Mesenchymal stem cell (in vitro differentiated cells and primary cell): Measurements from ENCODE around the gene LMO2.

Source experiments
- DNase-seq: peaks from one replicate; pipeline ENCODE4 v3.0.0-alpha.2; 2013
- H2AFZ ChIP-seq: one replicate; pipeline ENCODE4 v1.6.1; 2013; ENCODE audit warnings: low read depth, mild to moderate bottlenecking, control low read depth, inconsistent platforms, low read length, moderate library complexity
- H2AK5ac ChIP-seq: 2 replicates; pipeline ENCODE4 v1.6.1; 2013; ENCODE audit warnings: low read length, moderate library complexity, mild to moderate bottlenecking, inconsistent platforms; ENCODE audit not compliant: severe bottlenecking
- H2BK120ac ChIP-seq: one replicate; pipeline ENCODE4 v1.6.1; 2013; ENCODE audit warnings: low read depth, mild to moderate bottlenecking, inconsistent platforms, low read length, moderate library complexity
- H2BK12ac ChIP-seq, 2 experiments: one replicate each; pipeline ENCODE4 v1.6.1; 2013; ENCODE audit warnings: inconsistent platforms in 2 of 2, low read length in 2 of 2, mild to moderate bottlenecking in 2 of 2, moderate library complexity in 2 of 2, control low read depth in 1 of 2
- H2BK15ac ChIP-seq: one replicate; pipeline ENCODE4 v1.6.1; 2013; ENCODE audit warnings: mild to moderate bottlenecking, low read depth, inconsistent platforms; ENCODE audit not compliant: poor library complexity, severe bottlenecking
- H2BK5ac ChIP-seq: 2 replicates; pipeline ENCODE4 v1.6.1; 2013; ENCODE audit warnings: low read depth, mild to moderate bottlenecking, low read length, control low read depth, inconsistent platforms; ENCODE audit not compliant: poor library complexity, severe bottlenecking
- H3K14ac ChIP-seq, 2 experiments: one replicate each; pipeline ENCODE4 v1.6.1; 2013; ENCODE audit warnings: inconsistent platforms in 2 of 2, low read length in 2 of 2, control low read depth in 1 of 2, mild to moderate bottlenecking in 1 of 2, moderate library complexity in 1 of 2
- H3K18ac ChIP-seq, 2 experiments: one replicate each; pipeline ENCODE4 v1.6.1; 2013; ENCODE audit warnings: inconsistent platforms in 2 of 2, low read length in 2 of 2, control low read depth in 1 of 2, low read depth in 1 of 2, mild to moderate bottlenecking in 1 of 2
- H3K23ac ChIP-seq, 2 experiments: one replicate each; pipeline ENCODE4 v1.6.1; 2013; ENCODE audit warnings: inconsistent platforms in 2 of 2, low read length in 2 of 2, mild to moderate bottlenecking in 2 of 2, moderate library complexity in 2 of 2, control low read depth in 1 of 2
- H3K27ac ChIP-seq: 2 replicates; pipeline ENCODE4 v1.5.1; 2013; ENCODE audit warnings: mild to moderate bottlenecking, moderate library complexity, low read length, control low read depth, inconsistent platforms; ENCODE audit not compliant: poor library complexity, severe bottlenecking
- H3K27me3 ChIP-seq, 2 experiments: 2 replicates each; pipeline versions ENCODE4 v1.6.1 to v1.7.0; 2013; ENCODE audit warnings: low read length in 2 of 2, mild to moderate bottlenecking in 2 of 2, moderate library complexity in 2 of 2, control low read depth in 1 of 2, inconsistent platforms in 1 of 2; ENCODE audit not compliant: control insufficient read depth in 1 of 2, insufficient read depth in 1 of 2
- H3K36me3 ChIP-seq, 2 experiments: 2 replicates each; pipeline versions ENCODE4 v1.6.1 to v1.7.0; 2013; ENCODE audit warnings: low read length in 2 of 2, control low read depth in 1 of 2, inconsistent platforms in 1 of 2, low read depth in 1 of 2, mild to moderate bottlenecking in 1 of 2; ENCODE audit not compliant: insufficient read depth in 2 of 2, control insufficient read depth in 1 of 2
- H3K4ac ChIP-seq, 2 experiments: one replicate each; pipeline ENCODE4 v1.6.1; 2013; ENCODE audit warnings: inconsistent platforms in 2 of 2, low read length in 2 of 2, mild to moderate bottlenecking in 2 of 2, moderate library complexity in 2 of 2, control low read depth in 1 of 2, low read depth in 1 of 2
- H3K4me1 ChIP-seq: 2 replicates; pipeline ENCODE4 v1.6.1; 2013; ENCODE audit warnings: low read depth, low read length, control low read depth; ENCODE audit not compliant: control insufficient read depth, insufficient read depth
- H3K4me2 ChIP-seq: 2 replicates; pipeline ENCODE4 v1.6.1; 2013; ENCODE audit warnings: low read length, mild to moderate bottlenecking, inconsistent platforms; ENCODE audit not compliant: poor library complexity, severe bottlenecking
- H3K4me3 ChIP-seq, 2 experiments: 2 replicates each; pipeline versions ENCODE4 v1.5.1 to v1.7.0; 2013; ENCODE audit warnings: low read length in 2 of 2, mild to moderate bottlenecking in 2 of 2, control low read depth in 1 of 2, low read depth in 1 of 2; ENCODE audit not compliant: insufficient read depth in 1 of 2
- H3K79me1 ChIP-seq: replicated peaks from 2 replicates; pipeline ENCODE4 v1.6.1; 2013; ENCODE audit warnings: mild to moderate bottlenecking, control low read depth, low read length, inconsistent platforms; ENCODE audit not compliant: poor library complexity, severe bottlenecking
- H3K9ac ChIP-seq: 2 replicates; pipeline ENCODE4 v1.7.0; 2013; ENCODE audit warnings: mild to moderate bottlenecking, low read length, moderate library complexity
- H3K9me3 ChIP-seq: 2 replicates; pipeline ENCODE4 v1.7.0; 2013; ENCODE audit warnings: mild to moderate bottlenecking, low read length; ENCODE audit not compliant: control insufficient read depth
- H4K8ac ChIP-seq: one replicate; pipeline ENCODE4 v1.6.1; 2013; ENCODE audit warnings: inconsistent platforms, mild to moderate bottlenecking, low read length, moderate library complexity
- H4K91ac ChIP-seq: one replicate; pipeline ENCODE4 v1.6.1; 2013; ENCODE audit warnings: mild to moderate bottlenecking, low read length, inconsistent platforms
- WGBS: methylation state at CpG from one replicate; pipeline ENCODE4 v1.1.7; 2013; ENCODE audit warnings: mixed read lengths; 5-methylcytosine and 5-hydroxymethylcytosine counted together

Gene LMO2

DNA sequence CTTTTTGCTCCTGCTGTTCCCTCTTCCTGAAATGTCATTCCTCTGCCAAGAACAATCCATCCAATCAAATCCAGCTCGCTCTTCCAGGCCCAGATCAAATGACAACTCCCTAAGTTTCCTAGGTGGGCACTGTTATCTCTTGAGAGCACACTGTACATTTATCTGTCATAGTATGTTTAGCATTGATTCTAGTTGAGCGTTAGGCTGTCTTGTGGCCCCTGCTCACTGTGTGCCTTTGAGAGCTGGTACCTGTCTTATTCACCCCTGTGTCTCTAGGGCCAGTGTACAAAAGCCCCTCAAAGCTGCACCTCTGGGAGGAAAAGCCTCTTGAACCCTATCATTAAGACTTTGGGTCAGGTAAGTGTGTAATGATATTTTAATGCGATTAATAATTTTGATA is 7.1 kb upstream of the LMO2 start:
- WGBS: 95% methylated on average over 1 of the region's 3 CpGs
- peaks cover 4% of the 10 kb centered on the region for H3K9me3 ChIP-seq
- peak overlapping the region; percentile 37 for H4K91ac ChIP-seq
- H2AK5ac ChIP-seq: no peak overlapping the region
- no peak overlapping the region for H3K4ac ChIP-seq
- no peak overlapping the region for H2AFZ ChIP-seq
- no peaks in the 10 kb centered on the region for H3K36me3 ChIP-seq
- H3K18ac ChIP-seq: no peak overlapping the region
- H4K8ac ChIP-seq: no peak overlapping the region
- no peaks in the 10 kb centered on the region for H3K4me1 ChIP-seq
- peak overlapping the region in 1 of 2 experiments; percentile 12 for H2BK12ac ChIP-seq
- no peak overlapping the region for H3K4me2 ChIP-seq
- H3K4me3 ChIP-seq: no peak overlapping the region
- DNase-seq: no peak
- H2BK120ac ChIP-seq: no peak overlapping the region
- no peak overlapping the region for H2BK15ac ChIP-seq
- H2BK5ac ChIP-seq: no peak overlapping the region
- peak overlapping the region; percentile 52 for H3K9ac ChIP-seq
- peaks cover 34 to 62% of the 10 kb centered on the region in 2 experiments for H3K27me3 ChIP-seq
- H3K79me1 ChIP-seq: no peaks in the 10 kb centered on the region
- no peak overlapping the region for H3K27ac ChIP-seq
- H3K23ac ChIP-seq: no peak overlapping the region
- no peak overlapping the region for H3K14ac ChIP-seq

GRCh38 chr11:33897761-33898375 is 6.0 kb upstream of the LMO2 start:
- WGBS: 98% methylated on average over 2 of the region's 4 CpGs
- DNase-seq: no peak

DNA sequence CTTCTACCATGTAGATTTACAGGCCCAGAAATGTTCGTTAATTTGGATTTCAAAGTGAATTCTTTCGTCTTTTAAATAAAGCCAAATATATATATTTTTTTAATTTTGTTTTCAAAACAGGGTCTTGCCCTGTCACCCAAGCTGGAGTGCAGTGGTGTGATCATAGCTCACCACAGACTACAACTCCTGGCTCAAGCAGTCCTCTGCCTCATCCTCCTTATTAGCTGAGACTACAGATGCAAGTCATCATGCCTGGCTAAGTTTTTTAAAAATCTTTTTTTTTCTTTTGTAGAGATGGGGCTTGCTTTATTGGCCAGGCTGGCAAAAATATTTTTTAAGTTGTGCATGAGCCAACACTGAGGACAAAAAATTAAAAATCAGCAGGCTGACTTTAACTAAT is 5.0 kb upstream of the LMO2 start:
- Histone ChIP-seq H3K18ac (no peak overlapping the region), H3K27ac (no peak overlapping the region), H2BK12ac (no peak overlapping the region), H3K4me1 (no peaks in the 10 kb centered on the region), H4K8ac (no peak overlapping the region), H3K9ac (no peak overlapping the region), H2AK5ac (no peak overlapping the region), H3K36me3 (no peaks in the 10 kb centered on the region), H3K23ac (no peak overlapping the region), H3K79me1 (no peaks in the 10 kb centered on the region), H2BK15ac (no peak overlapping the region), H3K4ac (no peak overlapping the region), H2BK5ac (no peak overlapping the region), H4K91ac (no peak overlapping the region), H3K4me2 (no peak overlapping the region), H3K27me3 (peaks cover 31 to 63% of the 10 kb centered on the region in 2 experiments), H3K4me3 (no peak overlapping the region), H3K14ac (no peak overlapping the region), H2BK120ac (no peak overlapping the region), H2AFZ (no peak overlapping the region), H3K9me3 (peaks cover 2% of the 10 kb centered on the region)
- WGBS: 100% methylated on average over 1 of the region's 2 CpGs
- DNase-seq: no peak

More at GRCh38 chr11:33897761-33898375, 6.0 kb upstream of the LMO2 start:
- no peak overlapping the region for H2AK5ac ChIP-seq
- no peak overlapping the region for H3K9ac ChIP-seq
- H3K4me3 ChIP-seq: no peak overlapping the region
- no peaks in the 10 kb centered on the region for H3K36me3 ChIP-seq
- H3K27ac ChIP-seq: no peak overlapping the region
- H3K23ac ChIP-seq: no peak overlapping the region
- no peak overlapping the region for H3K4me2 ChIP-seq
- no peak overlapping the region for H2BK12ac ChIP-seq
- no peak overlapping the region for H2BK5ac ChIP-seq
- H2BK15ac ChIP-seq: no peak overlapping the region
- H3K4ac ChIP-seq: no peak overlapping the region
- H3K4me1 ChIP-seq: no peaks in the 10 kb centered on the region
- peaks cover 34 to 62% of the 10 kb centered on the region in 2 experiments for H3K27me3 ChIP-seq
- no peak overlapping the region for H3K14ac ChIP-seq
- no peak overlapping the region for H4K8ac ChIP-seq
- no peak overlapping the region for H4K91ac ChIP-seq
- peaks cover 4% of the 10 kb centered on the region for H3K9me3 ChIP-seq
- H3K79me1 ChIP-seq: no peaks in the 10 kb centered on the region
- no peak overlapping the region for H2BK120ac ChIP-seq
- H2AFZ ChIP-seq: no peak overlapping the region
- H3K18ac ChIP-seq: no peak overlapping the region

DNA sequence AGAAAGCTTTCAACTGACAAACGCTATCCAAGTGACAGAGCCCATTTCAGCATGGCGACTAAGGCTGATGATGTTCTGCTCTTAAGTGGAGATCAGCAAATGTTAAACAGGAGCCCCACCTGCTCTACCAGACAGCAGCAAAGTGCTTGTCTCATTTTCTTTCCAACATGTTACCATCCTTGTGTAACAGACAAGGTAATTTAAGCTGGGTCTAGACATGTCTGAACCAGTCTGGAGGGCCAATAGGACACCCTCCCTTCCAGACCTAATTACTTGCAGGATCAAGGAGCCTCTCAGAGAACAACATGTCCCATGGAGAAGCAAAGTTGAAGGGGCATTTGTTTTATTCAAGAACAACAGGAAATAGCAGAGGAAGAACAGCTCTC is 3.9 kb upstream of the LMO2 start:
- no peak overlapping the region for H2BK15ac ChIP-seq
- H3K4ac ChIP-seq: no peak overlapping the region
- H3K36me3 ChIP-seq: no peaks in the 10 kb centered on the region
- DNase-seq: no peak
- H2BK12ac ChIP-seq: no peak overlapping the region
- H4K91ac ChIP-seq: no peak overlapping the region
- no peak overlapping the region for H3K4me3 ChIP-seq
- no peaks in the 10 kb centered on the region for H3K9me3 ChIP-seq
- WGBS: 92% methylated on average over 2 of the region's 2 CpGs
- H3K18ac ChIP-seq: no peak overlapping the region
- no peak overlapping the region for H3K9ac ChIP-seq
- no peak overlapping the region for H3K23ac ChIP-seq
- H2BK120ac ChIP-seq: no peak overlapping the region
- H3K27me3 ChIP-seq: peaks cover 36 to 60% of the 10 kb centered on the region in 2 experiments
- no peak overlapping the region for H2BK5ac ChIP-seq
- no peak overlapping the region for H2AK5ac ChIP-seq
- H3K4me1 ChIP-seq: peaks cover 2% of the 10 kb centered on the region
- H2AFZ ChIP-seq: no peak overlapping the region
- H3K14ac ChIP-seq: no peak overlapping the region
- H3K4me2 ChIP-seq: no peak overlapping the region
- no peak overlapping the region for H4K8ac ChIP-seq
- no peaks in the 10 kb centered on the region for H3K79me1 ChIP-seq
- no peak overlapping the region for H3K27ac ChIP-seq
